Small intestine (tissue), 4 donors: Measurements from ENCODE around the gene NDUFA9. TPM values are rescaled to one million over a fixed set of nuclear protein-coding genes. Genes with fewer than 3 reads are reported as not detected.

Source experiments
- polyA plus RNA-seq, 4 donors: library from polyadenylated mRNA; stranded (reverse) in 3 of 4; unstranded in 1 of 4; fragments of 200-250 nt in 3 of 4; fragments of 120-200 nt in 1 of 4; gene quantifications; one replicate each; pipeline versions ENCODE4 v1.2.1 to v1.2.3, GENCODE V29; 2013
- donor health status: healthy with polysubstance abuse.
- donor health status: Bipolar disorder and iron deficiency.
- donor health status: healthy.

NDUFA9 gene
- polyA plus RNA-seq, 4 donors, result 64.6 to 113 (median 75.9) TPM

Other genes starting within 250 kb of the NDUFA9 start
- gene FGF6, start 203.3 kb upstream of the NDUFA9 start, polyA plus RNA-seq, result under 1 TPM in 1 of 4 donors, not detected in 3; 0.12 TPM
- gene RAD51AP1, start 110.2 kb upstream of the NDUFA9 start, polyA plus RNA-seq, result 10 to 100 TPM in 2 of 4 donors, 1 to 10 TPM in 2; 1.4 to 16.5 (median 6.7) TPM
- 10 to 100 TPM; 23.7 to 63.3 (median 28.9) TPM for gene DYRK4, start 86.9 kb upstream of the NDUFA9 start, polyA plus RNA-seq
- gene AKAP3, start 63 bp upstream of the NDUFA9 start, polyA plus RNA-seq, result 1 to 10 TPM in 2 of 4 donors, under 1 TPM in 2; 0.45 to 2.5 (median 0.86) TPM
- 10 to 100 TPM in 1 of 4 donors, 1 to 10 TPM in 1, under 1 TPM in 1, not detected in 1; 0.67 to 14.4 (median 6.8) TPM for gene GALNT8, start 71.3 kb downstream of the NDUFA9 start, polyA plus RNA-seq